ENCODE data around the gene GBE1. TPM values are rescaled to one million over a fixed set of nuclear protein-coding genes. Genes with fewer than 3 reads are reported as not detected.

Gene GBE1
- total and polyA plus RNA-seq, 11 donors: 32.3 to 204 (median 95.9) TPM

DNA sequence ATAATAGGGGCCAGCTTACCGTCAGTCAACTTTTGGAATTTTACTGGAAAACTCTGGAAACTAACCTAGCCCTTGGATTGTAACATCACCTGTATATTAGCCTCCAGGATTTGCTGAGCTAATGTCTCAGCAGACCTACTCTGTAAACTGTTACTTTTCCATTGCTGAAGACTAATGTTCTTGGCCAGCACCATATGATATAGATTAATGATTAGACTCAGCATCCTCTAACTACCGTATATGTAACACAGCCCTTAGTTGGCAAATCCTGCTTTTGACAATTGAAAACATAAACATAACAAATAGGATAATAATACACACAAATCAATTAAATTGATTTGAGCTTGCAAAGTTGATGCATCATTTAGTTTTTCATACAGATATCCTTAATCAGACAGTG lies 26.6 kb upstream of the GBE1 start:
- peaks cover 0 to 27% (median 21%) of the 10 kb centered on the region in 12 donors for H3K4me1 ChIP-seq
- TF ChIP-seq, protein P1, sequence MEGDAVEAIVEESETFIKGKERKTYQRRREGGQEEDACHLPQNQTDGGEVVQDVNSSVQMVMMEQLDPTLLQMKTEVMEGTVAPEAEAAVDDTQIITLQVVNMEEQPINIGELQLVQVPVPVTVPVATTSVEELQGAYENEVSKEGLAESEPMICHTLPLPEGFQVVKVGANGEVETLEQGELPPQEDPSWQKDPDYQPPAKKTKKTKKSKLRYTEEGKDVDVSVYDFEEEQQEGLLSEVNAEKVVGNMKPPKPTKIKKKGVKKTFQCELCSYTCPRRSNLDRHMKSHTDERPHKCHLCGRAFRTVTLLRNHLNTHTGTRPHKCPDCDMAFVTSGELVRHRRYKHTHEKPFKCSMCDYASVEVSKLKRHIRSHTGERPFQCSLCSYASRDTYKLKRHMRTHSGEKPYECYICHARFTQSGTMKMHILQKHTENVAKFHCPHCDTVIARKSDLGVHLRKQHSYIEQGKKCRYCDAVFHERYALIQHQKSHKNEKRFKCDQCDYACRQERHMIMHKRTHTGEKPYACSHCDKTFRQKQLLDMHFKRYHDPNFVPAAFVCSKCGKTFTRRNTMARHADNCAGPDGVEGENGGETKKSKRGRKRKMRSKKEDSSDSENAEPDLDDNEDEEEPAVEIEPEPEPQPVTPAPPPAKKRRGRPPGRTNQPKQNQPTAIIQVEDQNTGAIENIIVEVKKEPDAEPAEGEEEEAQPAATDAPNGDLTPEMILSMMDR (IDR thresholded peaks at IDR 0.05): no peak
- no peak for TF ChIP-seq POLR2A (IDR thresholded peaks at IDR 0.05)
- H3K27me3 ChIP-seq: no peaks in the 10 kb centered on the region
- peak overlapping the region in 6 of 12 donors; percentile 44 to 78 (median 64) for H3K27ac ChIP-seq
- ATAC-seq (no peak), DNase-seq (no peak)
- H3K4me3 ChIP-seq: no peak overlapping the region
- H3K9me3 ChIP-seq: peaks cover 0 to 3% (median 0%) of the 10 kb centered on the region in 12 donors
- no peaks in the 10 kb centered on the region for H3K36me3 ChIP-seq
- intact Hi-C loops (cut with DNase I): loop anchor here in 2 of 10 donors (2.0 to 10.0 kb wide), 2 partner anchors 27 to 57 kb away; partner anchors contain the start of gene GBE1 (in 2 of the 2)
- WGBS, 4 donors: 81 to 93% (median 86%) methylated on average over 2 of the region's 2 CpGs

DNA sequence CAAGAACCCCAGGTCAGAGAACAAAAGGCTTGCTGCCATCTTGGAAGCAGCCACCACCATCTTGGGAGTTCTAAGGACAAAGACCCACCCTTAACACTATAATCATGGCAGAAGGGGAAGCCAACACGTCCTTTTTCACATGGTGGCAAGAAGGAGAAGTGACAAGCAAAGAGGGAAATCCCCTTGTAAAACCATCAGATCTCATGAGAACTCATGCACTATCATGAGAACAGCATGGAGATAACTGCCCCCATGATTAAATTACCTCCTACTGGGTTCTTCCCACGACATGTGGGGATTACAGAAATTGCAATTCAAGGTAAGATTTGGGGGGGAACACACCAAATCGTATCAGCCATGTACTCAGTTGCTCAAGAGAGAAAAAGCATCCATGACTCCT lies 21.1 kb upstream of the GBE1 start:
- no peak for DNase-seq
- no peaks in the 10 kb centered on the region for H3K27me3 ChIP-seq
- 33 to 49% (median 42%) methylated on average over 3 of the region's 3 CpGs for WGBS, 4 donors
- H3K9me3 ChIP-seq: peaks cover 0 to 3% (median 0%) of the 10 kb centered on the region in 12 donors
- H3K4me3 ChIP-seq: no peak overlapping the region
- H3K4me1 ChIP-seq: peaks cover 0 to 19% (median 9%) of the 10 kb centered on the region in 12 donors
- ATAC-seq: no peak
- H3K36me3 ChIP-seq: no peaks in the 10 kb centered on the region
- intact Hi-C loops (cut with DNase I): loop anchor here in 1 of 10 donors (10.0 kb wide), 1 partner anchor 62 kb away; no protein-coding TSS in a partner anchor
- TF ChIP-seq, protein P1 (IDR thresholded peaks at IDR 0.05): no peak
- no peak for TF ChIP-seq POLR2A (IDR thresholded peaks at IDR 0.05)
- no peak overlapping the region for H3K27ac ChIP-seq

GRCh38 chr3:81778678-81779182 lies 17.3 kb upstream of the GBE1 start:
- peak in 2 of 4 donors; percentile 39 to 65 for ATAC-seq
- Histone ChIP-seq H3K4me1 (peaks cover 0 to 21% (median 9%) of the 10 kb centered on the region in 12 donors), H3K9me3 (peaks cover 0 to 3% (median 0%) of the 10 kb centered on the region in 12 donors), H3K27ac (peak overlapping the region in 8 of 12 donors; percentile 9 to 53 (median 24)), H3K27me3 (no peaks in the 10 kb centered on the region), H3K36me3 (no peaks in the 10 kb centered on the region), H3K4me3 (no peak overlapping the region)
- WGBS, 4 donors: 28 to 44% (median 33%) methylated on average over 4 of the region's 4 CpGs
- DNase-seq: peak in 2 of 5 donors; percentile 44 to 55
- TF ChIP-seq, protein P1 (IDR thresholded peaks at IDR 0.05): no peak
- TF ChIP-seq POLR2A (IDR thresholded peaks at IDR 0.05): no peak
- intact Hi-C loops (cut with DNase I): no loop called here

GRCh38 chr3:81776643-81777042 lies 15.2 kb upstream of the GBE1 start:
- H3K36me3 ChIP-seq: no peaks in the 10 kb centered on the region
- WGBS, 4 donors: 79 to 84% (median 81%) methylated on average over 2 of the region's 2 CpGs
- ATAC-seq (no peak), DNase-seq (no peak)
- no peak overlapping the region for H3K4me3 ChIP-seq
- H3K4me1 ChIP-seq: peaks cover 0 to 21% (median 9%) of the 10 kb centered on the region in 12 donors
- TF ChIP-seq, protein P1 (IDR thresholded peaks at IDR 0.05): no peak
- TF ChIP-seq POLR2A (IDR thresholded peaks at IDR 0.05): no peak
- no peaks in the 10 kb centered on the region for H3K9me3 ChIP-seq
- no peaks in the 10 kb centered on the region for H3K27me3 ChIP-seq
- no peak overlapping the region for H3K27ac ChIP-seq
- intact Hi-C loops (cut with DNase I): no loop called here
